T-helper 1 cell treated with Interleukin-12 subunit alpha and Interleukin-12 subunit beta and Interleukin-4 antibody, amounts not matched to agents 30 μg/mL and 1 μg/mL, for 36 hours (primary cell): Measurements from ENCODE around the gene TMEM185B.
A peak's percentile ranks its signal among the peaks of the same experiment; 100 is the strongest.

Experiments used
- H3K27ac Mint-ChIP-seq: one replicate; pipeline ENCODE4 v1.8.0; 2021; ENCODE audit warnings: mild to moderate bottlenecking, mixed read lengths
- H3K27me3 Mint-ChIP-seq: one replicate; pipeline ENCODE4 v1.8.0; 2021; ENCODE audit warnings: low read depth, mixed read lengths
- H3K36me3 Mint-ChIP-seq: one replicate; pipeline ENCODE4 v1.8.0; 2021; ENCODE audit warnings: low read depth, mixed read lengths
- H3K4me1 Mint-ChIP-seq: one replicate; pipeline ENCODE4 v1.8.0; 2021; ENCODE audit warnings: low read depth, mixed read lengths
- H3K4me3 Mint-ChIP-seq: one replicate; pipeline ENCODE4 v1.8.0; 2021; ENCODE audit warnings: mild to moderate bottlenecking, moderate library complexity, mixed read lengths
- H3K9me3 Mint-ChIP-seq: one replicate; pipeline ENCODE4 v1.8.0; 2021; ENCODE audit warnings: mixed read lengths

The TMEM185B gene

DNA sequence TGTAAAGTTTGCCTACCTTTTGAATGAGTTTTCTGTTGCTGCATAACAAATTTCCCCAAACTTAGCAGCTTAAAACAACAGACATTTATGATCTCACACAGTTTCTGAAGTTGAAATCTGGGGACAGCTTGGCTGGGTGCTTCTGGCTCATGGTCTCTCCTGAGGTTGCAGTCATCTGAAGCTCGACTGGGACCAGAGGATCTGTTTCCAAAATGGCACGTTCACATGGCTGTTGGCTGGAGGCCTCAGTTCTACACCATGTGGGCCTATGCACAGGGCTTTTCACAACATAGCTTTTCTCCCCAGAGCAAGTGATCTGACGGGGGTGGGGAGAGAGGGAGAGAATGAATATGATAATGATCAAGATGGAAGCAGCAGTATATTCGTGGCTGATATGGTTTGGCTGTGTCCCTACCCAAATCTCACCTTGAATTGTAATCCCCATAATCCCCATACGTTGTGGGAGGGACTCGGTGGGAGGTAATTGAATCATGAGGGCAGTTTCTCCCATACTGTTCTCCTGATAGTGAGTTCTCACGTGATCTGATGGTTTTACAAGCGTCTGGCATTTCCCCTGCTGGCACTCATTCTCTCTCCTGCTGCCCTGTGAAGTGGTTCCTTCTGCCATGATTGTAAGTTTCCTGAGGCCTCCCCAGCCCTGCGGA, 32.9 kb upstream of the TMEM185B start:
- H3K27ac Mint-ChIP-seq: peak overlapping the region; percentile 5
- peak overlapping the region; percentile 93 for H3K4me3 Mint-ChIP-seq
- H3K4me1 Mint-ChIP-seq: peaks cover 63% of the 10 kb centered on the region
- no peaks in the 10 kb centered on the region for H3K27me3 Mint-ChIP-seq
- peaks cover 55% of the 10 kb centered on the region for H3K36me3 Mint-ChIP-seq
- peaks cover 18% of the 10 kb centered on the region for H3K9me3 Mint-ChIP-seq

DNA sequence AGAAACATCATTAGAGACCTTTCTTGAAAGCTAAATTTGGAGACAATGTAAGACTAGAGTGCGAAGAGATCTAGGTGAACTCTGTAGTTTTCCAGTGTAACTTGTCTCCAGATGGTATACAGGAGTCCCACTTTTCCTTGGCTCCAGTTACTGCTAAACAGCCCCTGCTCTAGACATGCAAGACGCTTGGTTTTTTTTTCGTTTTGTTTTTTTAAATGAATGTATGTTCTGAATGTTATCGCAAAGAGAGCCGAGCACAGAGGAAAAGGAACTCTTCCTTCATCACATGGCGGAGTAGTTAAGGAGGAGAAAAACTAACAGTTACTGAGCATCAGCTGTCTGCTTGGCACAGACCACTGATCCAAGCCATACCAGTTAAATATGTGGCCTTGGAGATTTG, 31.9 kb upstream of the TMEM185B start:
- Mint-ChIP-seq H3K9me3 (peaks cover 10% of the 10 kb centered on the region), H3K27ac (no peak overlapping the region), H3K27me3 (no peaks in the 10 kb centered on the region), H3K4me3 (peak overlapping the region; percentile 93), H3K4me1 (peaks cover 69% of the 10 kb centered on the region), H3K36me3 (peaks cover 55% of the 10 kb centered on the region)

DNA sequence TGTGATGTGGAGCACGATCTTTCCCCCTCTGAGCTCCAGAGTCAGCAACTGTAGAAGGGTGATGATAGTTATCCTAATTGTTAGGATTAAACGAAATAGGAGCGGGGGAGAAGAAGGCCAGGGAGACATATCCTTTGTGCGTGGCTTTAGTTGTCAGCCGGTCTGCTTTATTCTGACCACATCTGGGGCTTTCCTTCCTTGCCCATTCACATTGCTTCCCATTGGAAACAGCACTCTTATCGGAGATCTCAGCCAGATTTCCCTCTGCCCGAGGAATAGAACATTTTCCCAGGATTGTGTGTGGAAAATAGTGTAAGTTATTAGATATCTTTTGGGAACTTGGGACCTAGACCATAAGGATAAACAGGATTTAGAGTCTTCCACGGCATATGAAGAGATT, 31.0 kb upstream of the TMEM185B start:
- Mint-ChIP-seq H3K4me1 (peaks cover 71% of the 10 kb centered on the region), H3K27me3 (no peaks in the 10 kb centered on the region), H3K4me3 (peak overlapping the region; percentile 93), H3K27ac (no peak overlapping the region), H3K36me3 (peaks cover 52% of the 10 kb centered on the region), H3K9me3 (peaks cover 10% of the 10 kb centered on the region)

DNA sequence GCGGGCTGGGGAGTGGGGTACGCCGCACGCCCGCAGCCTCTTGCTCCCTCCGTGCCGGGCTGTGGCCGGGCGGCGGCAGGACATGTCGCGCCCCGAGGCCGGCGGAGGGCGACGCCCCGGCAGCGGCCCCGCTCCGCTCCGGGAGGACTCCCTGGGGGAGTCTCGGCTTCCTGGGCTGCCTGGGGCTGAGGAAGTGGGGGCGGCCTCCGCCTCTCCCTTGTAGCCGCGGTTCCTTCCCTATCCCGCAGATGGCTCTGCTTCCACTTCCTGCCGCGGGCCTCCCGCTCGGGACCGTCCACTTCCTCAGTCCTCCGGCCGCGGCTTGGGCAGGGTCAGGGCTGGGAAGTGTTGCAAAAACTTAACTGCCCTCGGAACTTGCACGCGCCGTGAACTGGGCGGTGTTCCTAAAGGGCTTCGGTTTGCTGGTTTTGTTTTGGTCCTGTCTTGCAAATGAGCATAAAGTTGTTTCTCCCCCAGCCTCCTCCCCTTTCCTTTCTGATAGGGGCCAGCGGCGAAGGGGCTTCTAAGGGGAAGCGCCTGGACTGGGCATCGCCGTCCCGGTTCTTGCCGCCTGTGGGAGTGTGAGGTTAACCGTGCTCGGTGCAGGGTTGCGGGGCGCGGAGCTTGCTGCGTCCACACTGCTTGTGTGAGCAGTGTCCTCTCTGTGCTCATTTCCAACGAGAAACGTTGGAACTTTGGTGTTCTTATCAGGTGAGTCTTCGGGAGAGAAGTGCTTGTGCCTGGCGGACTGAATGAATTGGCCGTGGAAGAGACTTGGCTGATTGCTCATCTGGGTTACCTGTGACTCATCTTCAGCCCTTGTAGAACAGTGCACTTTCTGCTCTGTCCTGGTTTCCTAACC, 30.1 kb upstream of the TMEM185B start:
- peaks cover 44% of the 10 kb centered on the region for H3K36me3 Mint-ChIP-seq
- peaks cover 71% of the 10 kb centered on the region for H3K4me1 Mint-ChIP-seq
- H3K4me3 Mint-ChIP-seq: peak overlapping the region; percentile 93

DNA sequence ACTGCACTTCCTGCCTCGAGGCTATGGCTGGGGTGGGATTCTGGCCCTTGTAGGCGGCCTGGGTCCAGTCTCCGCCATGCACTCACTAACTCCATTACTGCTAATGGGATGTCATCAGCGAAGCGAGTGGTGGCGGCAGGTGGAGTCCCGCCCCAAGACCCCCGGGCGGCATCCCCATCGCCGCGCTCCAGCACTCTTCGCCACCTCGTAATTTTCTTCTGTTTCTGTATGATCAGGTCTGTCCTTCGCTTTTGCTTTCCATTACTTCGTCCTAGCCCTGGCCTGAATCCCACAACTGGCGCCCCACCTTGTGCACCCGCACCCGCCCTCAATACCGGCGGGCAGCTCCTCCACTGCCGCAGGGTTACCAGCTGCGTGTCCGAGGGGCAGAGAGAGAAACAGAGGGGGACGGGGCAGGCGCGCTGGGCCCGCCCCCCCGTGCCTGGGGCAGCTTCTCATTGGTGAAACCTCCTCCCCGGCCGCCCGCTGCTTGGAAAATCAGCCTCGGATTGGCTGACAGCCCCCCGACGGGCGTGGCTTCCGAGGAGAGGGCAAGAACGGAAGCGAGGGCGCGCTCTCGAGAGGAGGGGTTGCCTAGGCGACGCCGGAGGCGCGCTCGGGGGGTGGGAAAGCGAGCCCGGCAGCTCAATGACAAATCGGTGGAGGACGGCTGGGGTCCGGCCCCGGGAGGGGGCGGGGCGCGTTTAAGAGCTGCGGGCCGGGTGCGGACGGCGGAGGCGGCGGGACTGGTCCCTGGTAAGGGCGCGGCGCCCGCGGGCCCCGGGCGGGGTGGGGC, 29.2 kb upstream of the TMEM185B start, which contains the start of gene RALB:
RALB (plus strand) TSS at position 628 of the 796 bp plus-strand sequence. CDS start 25,813 bp downstream, outside the sequence.
- peak within 1 kb of the TSS; percentile 96 for H3K27ac Mint-ChIP-seq
- H3K9me3 Mint-ChIP-seq: peaks cover 4% of the 10 kb centered on the region
- peaks cover 69% of the 10 kb centered on the region for H3K4me1 Mint-ChIP-seq
- H3K36me3 Mint-ChIP-seq: peaks cover 36% of the 10 kb centered on the region
- H3K27me3 Mint-ChIP-seq: no peaks in the 10 kb centered on the region
- peak within 1 kb of the TSS; percentile 99 for H3K4me3 Mint-ChIP-seq

More for the DNA sequence above, 30.1 kb upstream of the TMEM185B start:
- Mint-ChIP-seq H3K27me3 (no peaks in the 10 kb centered on the region), H3K9me3 (peaks cover 6% of the 10 kb centered on the region), H3K27ac (peak overlapping the region; percentile 83)

DNA sequence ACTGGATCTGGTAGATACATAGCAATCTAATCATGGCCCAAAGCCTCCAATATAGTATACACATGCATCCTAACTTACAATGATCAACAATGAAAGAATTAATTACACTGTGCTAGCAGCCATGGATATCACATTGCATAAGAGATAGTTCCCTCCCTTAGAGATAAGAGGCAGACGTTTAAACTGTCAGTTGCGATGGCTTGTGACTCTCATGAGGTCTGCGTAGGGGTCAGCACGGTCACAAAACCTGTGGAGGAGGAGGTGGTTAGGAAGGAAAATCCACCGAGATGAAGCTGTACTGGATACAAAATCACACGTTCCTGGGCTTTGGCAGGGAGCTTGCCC, 28.7 kb upstream of the TMEM185B start:
- Mint-ChIP-seq H3K27me3 (no peaks in the 10 kb centered on the region), H3K4me3 (peak overlapping the region; percentile 99), H3K9me3 (peaks cover 4% of the 10 kb centered on the region), H3K4me1 (peaks cover 66% of the 10 kb centered on the region), H3K27ac (peak overlapping the region; percentile 96), H3K36me3 (peaks cover 32% of the 10 kb centered on the region)

DNA sequence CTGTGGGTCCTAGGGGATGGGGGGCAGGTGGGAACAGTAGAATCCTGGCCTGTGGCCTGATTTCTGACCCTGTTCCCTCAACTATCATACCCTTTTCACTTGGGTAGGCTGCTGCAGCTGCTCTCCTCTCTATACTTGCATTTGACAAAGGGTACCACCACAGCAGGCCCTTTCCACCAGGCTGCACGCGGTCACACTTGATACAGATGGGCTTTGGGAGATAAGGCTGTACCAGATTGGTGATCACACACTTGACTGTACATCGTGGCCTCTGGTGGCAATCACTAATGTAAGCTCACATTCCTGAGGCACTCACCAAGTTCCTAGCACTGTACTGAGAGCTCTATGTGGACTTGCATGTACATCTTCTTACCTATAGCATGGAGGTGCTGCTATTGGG, 27.9 kb upstream of the TMEM185B start:
- Mint-ChIP-seq H3K36me3 (peaks cover 25% of the 10 kb centered on the region), H3K27ac (no peak overlapping the region), H3K27me3 (no peaks in the 10 kb centered on the region), H3K9me3 (peaks cover 3% of the 10 kb centered on the region), H3K4me1 (peaks cover 59% of the 10 kb centered on the region), H3K4me3 (no peak overlapping the region)

DNA sequence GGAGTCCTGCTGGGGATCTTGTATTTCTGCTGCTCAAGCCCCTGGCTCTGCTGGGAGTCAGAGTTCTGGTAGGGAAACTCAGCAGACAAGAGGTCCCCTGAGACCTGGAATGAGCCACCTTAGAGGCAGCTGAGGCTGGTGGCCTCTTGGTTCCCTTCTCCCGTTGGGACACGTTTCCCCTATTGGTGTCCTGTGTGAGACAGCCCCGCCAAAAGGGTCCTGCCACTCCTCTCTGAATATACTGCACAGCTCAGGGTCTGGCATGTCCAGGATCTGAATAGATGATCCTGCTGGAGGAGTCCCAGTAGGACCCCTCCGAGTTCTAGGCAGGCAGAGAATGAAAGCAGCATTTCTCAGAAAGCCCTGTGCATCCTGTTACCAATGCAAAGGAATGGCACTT, 27.4 kb upstream of the TMEM185B start:
- H3K4me1 Mint-ChIP-seq: peaks cover 54% of the 10 kb centered on the region
- peaks cover 21% of the 10 kb centered on the region for H3K36me3 Mint-ChIP-seq
- H3K4me3 Mint-ChIP-seq: no peak overlapping the region
- H3K27ac Mint-ChIP-seq: no peak overlapping the region
- H3K27me3 Mint-ChIP-seq: no peaks in the 10 kb centered on the region
- no peaks in the 10 kb centered on the region for H3K9me3 Mint-ChIP-seq

DNA sequence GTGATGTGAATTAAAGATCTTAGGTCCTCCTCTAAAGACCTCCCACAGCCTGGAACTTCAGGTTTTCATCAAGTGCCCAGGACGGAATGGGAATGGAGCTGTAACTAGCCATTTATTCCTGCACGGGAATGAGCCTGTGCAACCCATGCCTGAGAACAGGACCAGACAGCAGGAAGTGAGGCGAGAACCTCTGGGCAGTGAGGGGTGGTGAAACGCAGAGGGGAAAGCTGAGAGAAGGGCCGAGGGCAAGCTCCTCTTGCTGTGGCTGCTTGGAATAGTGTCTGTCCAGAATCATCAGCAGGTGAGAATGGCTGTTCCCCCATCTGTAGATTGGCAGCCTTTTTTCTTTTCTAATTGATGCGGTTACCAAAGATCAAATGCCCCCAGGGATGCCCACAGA, 24.7 kb upstream of the TMEM185B start:
- Mint-ChIP-seq H3K9me3 (peaks cover 16% of the 10 kb centered on the region), H3K27ac (no peak overlapping the region), H3K36me3 (peaks cover 9% of the 10 kb centered on the region), H3K4me1 (peaks cover 34% of the 10 kb centered on the region), H3K4me3 (no peak overlapping the region), H3K27me3 (no peaks in the 10 kb centered on the region)

DNA sequence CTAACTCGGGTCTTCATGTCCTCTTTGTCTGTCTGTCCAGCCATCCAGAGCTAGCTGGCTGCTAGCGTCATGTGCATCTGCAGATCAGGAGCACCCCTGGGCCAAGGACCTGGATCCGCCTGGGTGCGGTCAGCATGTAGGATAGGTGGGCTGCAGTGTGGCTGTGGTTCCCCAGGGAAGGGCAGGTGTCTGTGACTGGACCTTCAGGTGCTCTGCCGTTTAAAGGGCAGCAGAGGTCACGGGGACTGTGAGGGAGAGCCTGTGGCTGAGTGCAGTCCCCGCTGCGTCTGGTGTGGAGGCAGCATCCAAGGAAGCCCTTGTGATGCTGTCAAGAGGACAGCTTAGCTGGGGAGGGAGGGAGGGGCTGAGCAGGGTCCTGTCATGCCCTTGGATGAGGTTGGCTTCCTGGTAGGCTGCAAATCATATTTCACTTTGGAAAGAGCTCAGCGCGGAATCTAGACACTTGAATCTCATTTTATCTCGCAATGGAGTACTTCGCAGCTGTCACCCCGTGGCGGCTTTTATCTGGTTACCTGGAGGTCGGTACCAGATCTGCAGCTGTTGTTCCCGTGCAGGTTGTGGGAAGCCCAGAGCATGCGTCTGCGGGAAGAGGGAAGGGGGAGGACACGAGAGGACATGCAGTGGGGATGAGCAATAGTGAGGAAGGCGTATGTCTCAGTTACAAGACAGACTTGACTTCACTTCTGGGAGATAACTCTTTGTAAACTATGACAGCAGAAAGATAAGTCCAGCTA, 23.5 kb upstream of the TMEM185B start:
- no peak overlapping the region for H3K27ac Mint-ChIP-seq
- H3K9me3 Mint-ChIP-seq: peaks cover 16% of the 10 kb centered on the region
- H3K4me3 Mint-ChIP-seq: no peak overlapping the region
- no peaks in the 10 kb centered on the region for H3K27me3 Mint-ChIP-seq
- peaks cover 9% of the 10 kb centered on the region for H3K36me3 Mint-ChIP-seq
- peaks cover 32% of the 10 kb centered on the region for H3K4me1 Mint-ChIP-seq

DNA sequence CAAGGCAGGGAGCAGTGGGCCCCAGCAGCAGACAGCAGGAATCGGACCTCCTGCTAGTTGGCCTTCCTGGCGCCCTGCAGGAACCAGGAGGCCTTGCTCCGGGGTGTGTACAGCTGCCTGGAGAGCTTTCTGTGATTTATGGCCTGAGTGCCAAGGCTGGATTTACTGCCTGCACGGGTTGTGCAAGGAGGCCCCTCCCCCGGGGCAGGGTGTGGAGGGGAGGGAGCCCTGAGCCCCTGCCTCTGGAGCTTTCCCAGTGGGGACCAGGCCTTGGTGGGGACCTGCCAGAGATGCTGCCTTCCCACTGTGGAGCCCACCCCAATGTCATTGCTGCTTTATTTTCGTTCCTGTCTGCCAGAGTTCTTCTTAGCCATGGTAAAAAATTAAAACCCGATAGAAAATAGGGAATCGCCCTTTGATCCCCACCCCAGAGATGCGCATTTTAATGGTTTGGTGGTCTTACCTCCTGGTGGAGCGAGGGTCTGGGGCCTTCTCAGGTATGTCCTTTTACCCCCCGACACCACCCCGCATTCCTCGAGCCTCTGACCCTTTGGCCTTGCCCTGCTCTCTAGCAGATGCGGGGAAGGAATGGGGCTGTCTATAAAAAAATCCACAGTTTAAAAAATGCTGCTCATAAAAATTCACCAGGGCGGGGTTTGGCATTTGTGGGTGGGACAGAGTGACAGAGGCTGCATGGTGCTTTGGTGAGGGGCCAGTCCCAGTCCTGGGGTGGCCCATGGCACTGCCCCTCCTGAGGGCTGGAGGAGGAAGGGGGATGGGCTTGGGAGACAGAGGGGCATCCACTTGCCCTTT, 22.5 kb upstream of the TMEM185B start:
- peaks cover 9% of the 10 kb centered on the region for H3K36me3 Mint-ChIP-seq
- H3K4me3 Mint-ChIP-seq: no peak overlapping the region
- peaks cover 16% of the 10 kb centered on the region for H3K9me3 Mint-ChIP-seq
- H3K27me3 Mint-ChIP-seq: no peaks in the 10 kb centered on the region
- peaks cover 28% of the 10 kb centered on the region for H3K4me1 Mint-ChIP-seq
- H3K27ac Mint-ChIP-seq: no peak overlapping the region

DNA sequence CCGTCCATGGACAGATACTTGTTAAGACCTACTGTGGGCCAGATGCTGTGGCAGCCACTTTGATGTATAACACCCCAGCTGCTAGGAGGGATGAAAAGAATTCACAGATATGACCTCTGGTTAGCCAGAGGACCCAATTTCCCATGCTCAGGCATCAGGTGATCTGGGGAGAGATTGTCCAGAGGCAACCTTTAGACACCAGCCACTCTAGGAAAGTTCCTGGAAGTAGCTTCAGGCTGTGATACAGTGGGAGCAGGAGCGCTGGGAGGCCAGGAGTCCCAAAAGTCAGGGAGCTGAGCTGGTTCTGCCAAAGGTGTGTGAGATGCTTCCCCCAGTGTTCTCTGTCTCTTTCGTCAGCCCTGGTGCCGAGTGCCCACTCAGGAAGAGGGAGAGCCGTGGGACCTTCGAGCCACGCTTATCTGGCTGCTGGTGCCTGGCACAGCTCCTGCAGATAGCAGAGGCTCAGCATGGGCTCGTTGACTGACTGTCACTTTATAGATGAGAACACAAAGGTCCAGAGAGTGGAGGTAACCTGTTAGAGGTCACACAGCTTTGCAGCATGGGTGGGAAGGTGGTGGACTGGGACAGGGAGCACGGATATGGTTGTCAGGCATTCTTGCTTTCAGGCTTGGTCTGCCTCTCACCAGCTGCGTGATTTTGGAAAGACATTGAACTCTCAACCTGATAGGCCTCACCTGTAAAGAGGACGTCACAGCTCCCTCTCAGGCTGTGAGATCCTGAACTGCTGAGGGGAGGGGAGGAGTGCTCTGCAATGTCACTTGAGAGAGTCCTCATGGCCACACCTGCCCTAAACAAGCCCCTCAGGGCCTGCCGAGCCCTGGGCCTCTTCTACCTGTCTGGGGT, 21.7 kb upstream of the TMEM185B start:
- Mint-ChIP-seq H3K27ac (no peak overlapping the region), H3K4me1 (peaks cover 23% of the 10 kb centered on the region), H3K4me3 (no peak overlapping the region), H3K9me3 (peaks cover 16% of the 10 kb centered on the region), H3K36me3 (peaks cover 9% of the 10 kb centered on the region), H3K27me3 (no peaks in the 10 kb centered on the region)
